Fibroblast of peridontal ligament (primary cell): ENCODE measurements around the gene SLC38A11.
"Not testable (repeated sequence)": the region's sequence is repeated elsewhere in the genome, so short reads cannot be mapped to it uniquely, and the experiment has no call there.

Experiments
- DNase-seq: peaks from one replicate; pipeline ENCODE4 v3.0.0-alpha.2; 2010; ENCODE audit errors: extremely low read depth

SLC38A11 gene

GRCh38 chr2:164879901-164880535 lies 75.3 kb downstream of the SLC38A11 start:
- DNase-seq, result no peak

DNA sequence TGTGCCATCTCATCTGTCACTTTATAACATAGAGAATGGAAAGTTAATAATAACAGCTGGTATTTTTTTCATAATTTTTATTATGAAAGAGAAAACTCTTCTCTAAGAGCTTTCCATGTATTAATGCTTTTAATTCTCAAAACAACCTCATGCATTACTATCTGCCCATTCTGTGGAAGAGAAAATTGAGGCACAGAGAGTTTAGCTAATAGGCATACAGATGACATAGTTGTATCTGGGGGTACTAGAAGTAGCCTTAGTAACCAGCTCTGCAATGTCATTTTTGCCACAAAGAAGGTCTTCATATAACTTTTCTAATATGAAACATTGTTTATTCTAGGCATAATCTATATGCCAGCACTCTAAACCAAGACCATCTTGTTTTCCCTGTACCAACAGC lies 77.4 kb downstream of the SLC38A11 start:
- DNase-seq, result no peak

- DNase-seq, result no peak
Observed at GRCh38 chr2:164877169-164877568, 78.2 kb downstream of the SLC38A11 start.

- DNase-seq, result no peak
Observed at GRCh38 chr2:164875334-164876205, 79.8 kb downstream of the SLC38A11 start.

DNA sequence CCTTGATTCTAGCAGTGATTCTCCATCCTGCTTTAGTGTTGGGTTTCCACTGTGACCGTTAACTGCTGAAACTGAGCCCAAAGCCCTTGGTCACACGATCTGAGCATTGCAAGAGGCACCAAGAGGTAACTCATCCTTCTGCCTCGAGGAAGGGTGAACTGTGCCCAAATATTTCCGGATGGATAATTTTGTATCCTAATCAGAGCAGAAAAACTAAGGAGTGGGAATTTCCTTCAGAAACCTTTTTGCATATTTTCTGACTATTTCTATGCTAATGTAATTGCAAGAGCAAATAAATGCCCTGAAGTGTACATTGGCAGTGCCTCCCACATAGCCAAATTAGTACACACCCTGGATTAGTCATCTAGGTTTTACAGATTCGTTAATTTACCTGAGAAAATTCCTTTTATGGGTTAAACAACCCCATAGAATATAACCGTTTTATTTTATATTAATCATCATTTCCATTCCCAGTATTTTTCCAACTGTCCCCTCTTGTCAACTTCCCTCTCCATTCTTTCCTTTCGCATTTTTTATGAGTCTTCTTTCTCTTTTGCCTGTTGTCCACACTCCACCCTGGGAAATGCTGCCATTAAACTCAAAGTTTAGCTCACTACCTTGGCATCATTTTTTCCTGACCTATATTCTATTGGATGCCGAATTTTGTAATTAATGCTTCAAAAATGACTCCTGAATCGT lies 82.0 kb downstream of the SLC38A11 start:
- no peak for DNase-seq

DNA sequence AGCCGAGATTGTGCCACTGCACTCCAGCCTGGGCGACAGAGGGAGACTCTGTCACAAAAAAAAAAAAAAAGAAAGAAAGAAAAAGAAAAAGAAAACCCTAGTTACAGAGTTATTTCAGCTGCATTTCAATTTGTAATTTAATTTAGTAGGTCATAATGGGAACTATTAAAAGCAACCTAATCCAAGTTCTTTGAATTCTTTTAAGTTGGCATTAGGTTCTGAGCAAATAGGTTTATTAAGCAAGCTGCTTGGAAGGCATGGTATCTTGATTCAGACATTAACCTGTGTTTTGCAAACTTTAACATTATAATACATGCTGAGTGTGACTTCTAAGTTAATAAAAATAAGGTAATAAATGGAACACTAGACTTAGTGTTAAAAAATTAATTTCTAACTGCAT lies 83.9 kb downstream of the SLC38A11 start:
- no peak for DNase-seq

DNA sequence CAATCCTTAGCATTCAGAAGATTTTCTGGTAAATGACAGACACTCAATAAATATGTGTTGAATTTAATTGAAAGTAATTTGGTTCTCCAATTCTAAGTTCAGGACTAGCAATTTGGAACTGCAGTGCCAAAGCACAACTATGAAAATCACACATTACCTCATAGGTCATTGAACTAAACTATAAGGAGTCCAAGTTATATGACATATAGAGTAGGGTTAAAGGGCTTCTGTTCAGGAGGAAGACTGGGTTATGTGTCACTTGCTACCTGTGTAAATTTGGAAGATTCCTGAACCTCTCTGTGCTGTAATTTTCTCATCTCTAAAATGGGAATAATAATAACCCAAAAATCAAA lies 85.9 kb downstream of the SLC38A11 start:
- DNase-seq, result no peak

DNA sequence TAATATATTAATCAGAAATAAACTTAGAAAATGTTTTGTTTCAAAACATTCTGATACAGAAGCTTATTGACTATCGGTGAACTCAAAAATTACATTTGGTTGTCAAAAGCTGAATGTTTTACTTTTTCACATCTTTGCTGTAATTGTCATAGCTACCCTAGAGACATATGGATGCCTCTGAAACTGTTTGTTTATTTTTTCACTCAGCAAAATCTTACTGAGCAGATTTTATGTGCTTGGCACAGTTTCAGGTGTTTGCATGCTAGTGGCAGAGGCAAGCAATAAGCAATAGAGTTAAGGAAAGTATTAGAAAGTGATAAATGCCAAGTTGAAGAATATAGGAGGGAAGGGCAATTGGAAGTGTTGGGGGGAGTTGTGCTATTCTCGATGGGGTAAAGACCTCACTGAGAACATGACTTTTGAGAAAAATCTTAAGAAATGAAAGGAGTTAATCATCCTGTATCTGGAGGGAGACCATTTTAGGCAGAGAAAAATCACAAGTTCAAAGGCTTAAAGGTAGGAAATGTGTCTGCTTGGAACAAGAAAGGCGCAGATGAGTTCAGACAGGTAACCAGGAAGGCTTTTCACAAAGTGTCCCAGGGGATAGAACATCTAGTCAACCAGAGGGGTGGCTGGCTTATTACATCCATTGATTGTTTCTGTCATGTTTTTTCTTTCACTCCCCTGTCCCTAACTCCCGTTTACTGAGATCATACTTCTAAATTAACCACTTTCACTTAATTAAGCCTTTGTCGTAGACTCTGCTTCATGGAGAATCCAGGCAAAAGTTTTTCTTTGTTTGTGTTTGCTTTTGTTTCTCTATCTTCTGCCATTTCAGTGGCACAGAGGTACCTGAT lies 86.5 kb downstream of the SLC38A11 start:
- DNase-seq, result peak; percentile 42

DNA sequence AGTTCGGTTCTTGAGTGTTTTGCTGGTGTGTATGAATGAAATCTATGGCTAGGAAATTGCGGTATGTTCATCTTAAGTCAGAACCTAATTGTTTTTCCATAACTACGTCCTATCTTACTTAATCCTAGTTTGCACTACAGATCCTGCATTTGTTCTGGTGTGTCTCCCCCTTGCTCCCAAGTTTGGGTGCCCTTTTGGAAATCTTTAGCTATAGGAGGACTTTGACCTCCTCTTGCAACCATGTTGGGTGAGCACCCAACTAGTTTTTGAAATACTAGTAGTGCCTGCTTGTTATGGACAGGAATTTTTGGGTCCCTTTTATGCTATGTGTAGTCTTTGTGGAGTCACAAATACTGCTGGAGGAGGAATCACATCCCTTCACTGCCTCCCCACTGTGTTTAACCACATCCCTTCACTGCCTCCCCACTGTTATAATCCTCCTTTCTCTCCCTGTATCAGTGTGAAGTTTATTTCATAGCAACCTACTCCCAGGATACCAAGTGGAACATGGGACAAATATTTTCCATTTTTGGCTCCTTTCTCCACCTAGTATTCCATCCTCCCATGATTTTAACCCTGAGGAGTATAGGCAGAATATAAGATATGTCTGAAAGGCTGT lies 87.4 kb downstream of the SLC38A11 start:
- no peak for DNase-seq

DNA sequence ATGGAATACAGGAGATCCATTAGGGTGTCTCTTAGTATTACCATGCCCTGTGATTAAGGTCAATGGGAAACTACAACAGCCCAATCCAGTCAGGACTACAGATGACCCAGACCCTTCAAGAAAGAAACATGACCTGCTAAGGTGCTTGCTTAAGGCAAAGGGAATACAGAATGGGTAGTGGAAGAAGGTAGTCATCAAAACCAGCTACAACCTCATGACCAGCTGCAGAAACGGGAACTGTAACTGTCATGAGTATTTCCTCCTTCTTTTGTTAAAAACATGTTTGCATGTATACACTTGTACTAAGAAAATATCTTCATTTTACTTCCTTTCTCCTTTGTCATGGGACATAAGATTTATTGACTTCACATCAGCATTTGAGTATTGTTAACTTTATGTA lies 88.9 kb downstream of the SLC38A11 start:
- DNase-seq, result not testable (repeated sequence)

- DNase-seq, result no peak
Observed at GRCh38 chr2:164860694-164861042, 94.7 kb downstream of the SLC38A11 start.

DNA sequence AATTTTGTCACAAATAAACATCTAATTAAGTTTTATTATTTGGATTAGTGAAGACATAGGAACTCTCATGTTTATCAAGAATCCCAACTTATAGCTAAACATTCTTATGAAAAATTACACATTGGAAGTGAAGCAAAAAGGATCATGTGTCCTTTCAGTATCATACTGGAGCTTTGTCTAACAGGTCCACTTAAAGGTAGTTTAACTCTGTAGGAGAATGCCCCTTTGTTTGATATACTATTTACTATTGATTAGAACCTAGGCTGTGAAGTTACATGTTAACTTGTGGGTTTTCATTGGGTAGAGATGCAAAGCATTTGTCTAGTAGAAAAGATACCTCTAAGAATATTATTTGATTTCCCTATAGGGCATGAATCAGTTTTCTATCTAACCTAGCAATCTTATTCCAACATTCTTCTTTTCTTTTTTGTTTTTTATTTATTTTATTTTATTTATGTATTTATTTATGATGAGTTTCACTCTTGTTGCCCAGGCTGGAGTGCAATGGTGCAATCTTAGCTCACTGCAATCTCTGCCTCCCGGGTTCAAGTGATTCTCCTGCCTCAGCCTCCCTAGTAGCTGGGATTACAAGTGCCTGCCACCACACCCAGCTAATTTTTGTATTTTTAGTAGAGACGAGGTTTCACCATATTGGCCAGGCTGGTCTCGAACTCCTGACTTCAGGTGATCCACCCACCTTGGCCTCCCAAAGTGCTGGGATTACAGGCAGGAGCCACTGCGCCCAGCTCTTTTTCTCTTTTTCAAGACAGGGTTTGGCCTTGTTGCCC lies 95.2 kb downstream of the SLC38A11 start:
- not testable (repeated sequence) for DNase-seq

DNA sequence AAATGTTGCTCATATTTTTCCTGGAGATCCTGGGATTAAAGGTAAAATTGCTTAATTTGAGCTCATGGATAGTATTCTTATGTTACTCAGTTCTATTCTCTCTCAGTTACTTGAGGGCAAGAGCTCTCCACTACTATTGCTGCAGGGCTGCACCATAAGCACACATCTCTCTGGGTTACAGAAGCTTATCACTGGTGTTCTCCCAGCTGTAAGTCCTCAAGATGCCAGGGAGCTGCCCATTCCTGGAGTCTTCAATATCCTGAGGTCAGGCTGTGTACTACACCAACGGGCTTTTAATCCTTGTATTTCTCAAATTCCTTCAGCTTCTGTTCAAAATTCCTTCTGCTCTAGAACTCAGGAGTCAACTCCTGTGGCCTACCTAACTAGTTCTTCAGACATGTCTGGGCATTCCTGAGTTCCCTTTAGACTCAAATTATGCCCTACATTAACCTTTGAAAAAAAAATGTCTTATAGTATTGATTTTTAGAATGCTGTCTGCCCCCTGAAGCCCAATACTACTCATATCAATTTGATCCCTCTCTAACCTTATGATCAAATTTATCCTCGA lies 96.0 kb downstream of the SLC38A11 start:
- no peak for DNase-seq

GRCh38 chr2:164852086-164852485 lies 103.2 kb downstream of the SLC38A11 start:
- no peak for DNase-seq

DNA sequence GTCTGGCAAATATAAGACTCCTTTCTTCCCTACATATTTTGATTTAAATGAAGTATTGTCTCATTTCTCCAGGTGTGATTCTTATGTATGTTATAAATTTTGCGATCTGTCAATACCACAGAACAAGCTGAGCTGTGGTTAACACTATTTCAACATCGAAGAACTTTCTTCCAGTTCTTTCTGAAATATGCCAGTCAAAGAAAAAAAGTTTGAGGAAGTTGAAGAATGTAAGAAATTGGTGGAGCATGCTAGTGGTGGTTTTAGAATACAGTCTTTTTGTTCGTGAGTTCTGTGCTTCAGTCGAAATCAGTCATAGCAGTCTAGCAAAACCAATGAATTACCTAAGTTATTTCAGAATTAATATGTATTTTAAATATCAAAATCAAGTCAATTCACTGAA lies 105.1 kb downstream of the SLC38A11 start:
- no peak for DNase-seq

DNA sequence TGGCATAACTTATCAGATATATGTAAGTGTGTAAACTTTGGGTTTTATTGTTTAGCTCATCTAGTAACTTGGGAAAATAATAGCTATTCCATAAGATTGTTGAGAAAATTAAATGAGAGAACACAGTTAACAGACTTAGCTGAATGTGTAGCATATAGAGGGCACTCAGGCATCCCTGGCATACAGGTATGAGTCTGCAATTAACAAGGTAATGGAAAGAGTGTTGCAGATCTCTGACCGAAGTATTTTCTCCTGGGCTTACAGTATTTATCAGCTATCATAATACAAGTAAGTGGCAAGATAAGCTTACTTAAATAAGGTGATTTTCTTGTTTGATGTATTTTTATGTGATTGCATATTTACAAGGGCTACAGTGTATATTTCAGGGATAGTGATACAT lies 105.8 kb downstream of the SLC38A11 start:
- no peak for DNase-seq

GRCh38 chr2:164847981-164848741 lies 107.2 kb downstream of the SLC38A11 start:
- DNase-seq, result no peak

- DNase-seq, result no peak
Observed at GRCh38 chr2:164847291-164847690, 108.0 kb downstream of the SLC38A11 start.

DNA sequence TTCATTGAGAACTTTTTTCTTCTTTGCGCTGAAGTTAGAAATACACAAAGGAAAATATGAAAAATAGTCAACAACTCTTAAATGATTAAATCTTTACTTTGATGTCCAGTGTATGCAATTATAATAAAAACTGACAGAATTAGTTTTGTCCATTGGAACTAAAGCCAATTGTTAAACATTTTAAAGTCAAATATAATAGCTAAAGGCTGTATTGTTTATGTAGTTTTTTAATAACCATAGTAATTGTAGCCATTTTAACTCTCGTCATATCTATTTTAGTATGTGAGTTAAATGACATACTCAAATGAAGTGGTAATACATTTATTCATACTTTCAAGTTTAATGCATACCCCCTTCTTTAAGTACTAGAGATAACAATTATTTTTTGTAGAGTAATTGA lies 109.0 kb downstream of the SLC38A11 start:
- no peak for DNase-seq
